Stimulated activated CD4-positive, alpha-beta T cell treated with anti-CD3 and anti-CD28 coated beads, Interleukin-1b, Interleukin-23, amount 100 ng/mL, for 1 hour (primary cell): Measurements from ENCODE around the gene MYMX.
"Not testable (repeated sequence)": the region's sequence is repeated elsewhere in the genome, so short reads cannot be mapped to it uniquely, and the experiment has no call there.

Experiments used
- DNase-seq, 2 donors: peaks; one replicate each; pipeline ENCODE4 v3.0.0-alpha.2; 2020; ENCODE audit warnings: low read depth in 2 of 2

MYMX gene

DNA sequence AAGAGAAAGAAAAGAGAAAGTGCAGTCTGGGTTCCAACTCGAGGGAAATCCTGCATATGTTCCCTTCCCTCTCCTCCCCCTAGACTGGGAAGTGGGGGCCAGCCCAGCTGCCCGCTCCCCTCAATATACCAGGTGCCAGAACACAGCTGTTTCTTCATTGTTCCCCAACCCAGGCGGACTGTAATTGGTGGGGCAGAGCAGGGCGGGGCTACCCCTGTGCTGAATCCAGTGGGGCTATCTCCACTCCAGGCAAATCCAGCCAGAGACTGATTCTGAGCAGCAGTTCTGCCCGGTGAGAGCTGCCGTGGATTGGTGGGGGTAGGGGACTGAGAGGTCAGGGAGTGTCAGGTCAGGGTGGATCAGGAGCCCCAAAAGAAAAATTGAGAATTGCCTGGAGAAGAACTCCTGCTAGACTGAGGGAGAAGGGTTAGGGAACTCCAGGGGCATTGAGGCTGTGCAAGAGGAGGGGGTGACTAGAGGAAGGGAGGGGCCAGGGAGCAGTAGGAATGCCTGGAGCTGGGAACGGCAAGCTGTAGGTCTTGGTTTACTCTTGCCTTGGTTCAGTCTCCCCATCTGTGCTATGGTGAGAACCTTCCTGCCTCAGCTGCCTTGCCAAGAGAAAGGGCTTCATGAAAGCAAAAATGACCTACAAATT, at the start of gene MYMX:
Gene MYMX (plus strand): TSS at position 250 of the 655 bp plus-strand sequence. CDS start 546 bp downstream, outside the sequence.
- no peak for DNase-seq

DNA sequence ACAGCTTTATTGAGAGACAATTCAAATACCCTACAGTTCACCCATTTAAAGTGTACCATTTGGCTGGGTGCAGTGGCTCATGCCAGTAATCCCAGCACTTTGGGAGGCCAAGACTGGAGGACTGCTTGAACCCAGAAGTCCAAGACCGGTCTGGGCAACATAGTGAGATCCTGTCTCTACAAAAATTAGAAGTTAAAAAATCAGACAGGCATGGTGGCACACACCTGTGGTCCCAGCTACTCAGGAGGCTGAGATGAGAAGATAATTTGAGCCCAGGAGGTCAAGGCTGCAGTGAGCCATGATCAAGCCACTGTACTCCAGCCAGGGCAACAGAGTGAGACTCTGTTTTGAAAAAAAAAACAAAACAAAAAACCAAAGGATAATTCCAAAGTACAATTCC, 49.2 kb upstream of the MYMX start:
- DNase-seq: no peak

DNA sequence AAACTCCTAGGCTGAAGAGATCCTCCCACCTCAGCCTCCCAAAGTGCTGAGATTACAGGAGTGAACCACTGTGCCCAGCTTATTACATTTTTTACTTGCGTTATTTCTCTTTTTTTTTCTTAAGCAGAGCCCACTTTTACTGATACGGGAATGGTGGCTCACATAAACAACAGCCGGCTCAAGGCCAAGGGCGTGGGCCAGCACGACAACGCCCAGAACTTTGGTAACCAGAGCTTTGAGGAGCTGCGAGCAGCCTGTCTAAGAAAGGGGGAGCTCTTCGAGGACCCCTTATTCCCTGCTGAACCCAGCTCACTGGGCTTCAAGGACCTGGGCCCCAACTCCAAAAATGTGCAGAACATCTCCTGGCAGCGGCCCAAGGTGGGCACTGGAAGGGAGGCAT, 47.6 kb upstream of the MYMX start:
- no peak for DNase-seq

DNA sequence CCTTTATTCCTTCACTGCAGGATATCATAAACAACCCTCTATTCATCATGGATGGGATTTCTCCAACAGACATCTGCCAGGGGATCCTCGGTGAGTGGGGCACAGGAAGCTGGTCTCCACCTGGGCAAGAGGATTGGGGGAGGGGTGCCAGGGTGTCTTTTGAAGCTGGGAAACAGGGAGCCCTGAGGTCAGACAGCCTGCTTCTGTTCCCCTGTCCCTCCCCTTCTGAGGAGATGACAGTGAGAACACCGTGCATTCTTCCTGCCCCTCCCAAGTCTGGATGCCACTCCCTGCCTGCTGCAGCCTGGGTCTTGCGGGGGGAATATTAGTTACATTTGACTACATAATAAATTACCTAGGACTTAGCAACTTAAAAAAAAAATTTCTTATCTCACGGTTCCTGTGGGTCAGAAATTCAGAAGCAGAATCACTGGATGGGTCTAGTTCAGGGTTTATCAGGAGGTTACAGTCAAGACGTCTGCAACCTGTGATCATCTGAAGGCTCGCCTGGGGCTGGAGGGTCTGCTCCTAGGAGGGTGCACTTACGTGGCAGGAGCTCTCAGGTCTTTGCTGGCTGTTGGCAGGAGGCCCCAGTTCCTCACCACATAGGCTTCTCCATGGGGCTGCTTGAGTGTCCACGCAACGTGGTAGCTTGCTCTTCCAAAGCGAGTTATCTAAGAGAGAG, 46.7 kb upstream of the MYMX start:
- no peak for DNase-seq

DNA sequence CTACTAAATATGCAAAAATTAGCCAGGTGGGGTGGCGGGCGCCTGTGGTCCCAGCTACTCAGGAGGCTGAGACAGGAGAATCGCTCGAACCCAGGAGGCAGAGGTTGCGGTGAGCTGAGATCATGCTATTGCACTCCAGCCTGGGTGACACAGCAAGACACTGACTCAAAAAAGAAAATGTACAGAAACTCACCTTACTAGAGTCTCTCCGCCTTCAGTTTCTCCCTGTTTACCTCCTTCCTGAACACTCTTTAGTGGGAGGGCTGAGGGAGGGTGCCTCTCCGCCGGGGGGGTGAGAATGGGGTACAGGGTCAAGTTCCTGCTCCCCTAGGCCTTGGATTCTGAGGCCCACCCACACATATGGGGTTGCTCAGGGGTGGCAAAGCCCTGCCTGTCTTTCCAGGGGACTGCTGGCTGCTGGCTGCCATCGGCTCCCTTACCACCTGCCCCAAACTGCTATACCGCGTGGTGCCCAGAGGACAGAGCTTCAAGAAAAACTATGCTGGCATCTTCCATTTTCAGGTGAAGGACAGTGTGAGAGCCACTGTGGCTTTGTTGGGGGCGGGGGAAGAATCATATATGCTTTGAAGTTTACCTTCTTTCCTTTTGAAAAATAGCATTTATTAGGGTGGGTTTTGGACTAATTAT, 44.7 kb upstream of the MYMX start:
- no peak for DNase-seq

DNA sequence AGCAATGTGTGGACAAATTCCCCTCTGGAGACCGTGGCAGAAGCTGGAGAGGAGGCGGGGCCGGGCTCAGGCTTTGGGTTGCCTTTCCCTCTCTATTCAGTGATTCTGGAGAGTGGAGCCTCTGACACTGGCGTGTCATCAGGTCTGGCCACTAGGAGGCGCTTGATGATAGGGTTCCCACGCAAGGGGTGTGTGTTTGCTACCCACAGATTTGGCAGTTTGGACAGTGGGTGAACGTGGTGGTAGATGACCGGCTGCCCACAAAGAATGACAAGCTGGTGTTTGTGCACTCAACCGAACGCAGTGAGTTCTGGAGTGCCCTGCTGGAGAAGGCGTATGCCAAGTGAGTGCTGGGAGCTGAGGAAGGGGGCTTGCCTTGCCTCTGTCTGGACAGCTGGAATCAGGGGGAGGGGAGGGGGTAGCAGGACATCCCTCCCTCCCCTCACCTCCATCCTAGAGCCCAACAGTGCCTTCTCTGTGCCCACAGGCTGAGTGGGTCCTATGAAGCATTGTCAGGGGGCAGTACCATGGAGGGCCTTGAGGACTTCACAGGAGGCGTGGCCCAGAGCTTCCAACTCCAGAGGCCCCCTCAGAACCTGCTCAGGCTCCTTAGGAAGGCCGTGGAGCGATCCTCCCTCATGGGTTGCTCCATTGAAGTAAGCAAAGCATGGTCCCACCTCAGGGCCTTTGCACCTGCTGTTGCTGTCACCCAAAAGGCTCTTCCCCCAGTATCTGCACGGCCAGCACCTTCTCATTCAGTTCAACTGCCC, 43.8 kb upstream of the MYMX start:
- DNase-seq: peak; percentile 46 to 65

DNA sequence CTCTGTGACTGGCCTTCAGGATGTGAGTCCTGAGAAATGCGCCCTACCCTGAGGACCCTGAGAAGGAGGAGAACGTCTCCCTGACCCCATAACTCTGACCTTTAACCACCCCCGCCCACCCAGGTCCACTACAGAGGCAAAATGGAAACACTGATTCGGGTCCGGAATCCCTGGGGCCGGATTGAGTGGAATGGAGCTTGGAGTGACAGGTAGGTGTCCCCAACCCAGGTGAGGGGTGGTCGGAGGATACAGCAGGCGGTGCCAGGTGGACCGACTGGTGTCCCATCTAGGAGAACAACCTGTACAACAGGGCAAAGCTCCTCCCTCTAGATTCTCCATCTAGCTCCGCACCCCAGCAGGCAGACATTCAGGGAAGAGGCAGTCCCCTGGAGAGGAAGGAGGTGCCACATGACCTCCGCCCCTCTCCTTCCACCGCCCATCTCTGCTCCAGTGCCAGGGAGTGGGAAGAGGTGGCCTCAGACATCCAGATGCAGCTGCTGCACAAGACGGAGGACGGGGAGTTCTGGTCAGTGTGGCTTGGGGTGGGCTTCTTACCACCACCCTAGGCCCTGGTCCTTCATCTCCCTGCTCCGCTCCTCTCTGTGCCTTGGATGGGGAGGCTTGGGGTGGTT, 40.5 kb upstream of the MYMX start:
- no peak for DNase-seq

DNA sequence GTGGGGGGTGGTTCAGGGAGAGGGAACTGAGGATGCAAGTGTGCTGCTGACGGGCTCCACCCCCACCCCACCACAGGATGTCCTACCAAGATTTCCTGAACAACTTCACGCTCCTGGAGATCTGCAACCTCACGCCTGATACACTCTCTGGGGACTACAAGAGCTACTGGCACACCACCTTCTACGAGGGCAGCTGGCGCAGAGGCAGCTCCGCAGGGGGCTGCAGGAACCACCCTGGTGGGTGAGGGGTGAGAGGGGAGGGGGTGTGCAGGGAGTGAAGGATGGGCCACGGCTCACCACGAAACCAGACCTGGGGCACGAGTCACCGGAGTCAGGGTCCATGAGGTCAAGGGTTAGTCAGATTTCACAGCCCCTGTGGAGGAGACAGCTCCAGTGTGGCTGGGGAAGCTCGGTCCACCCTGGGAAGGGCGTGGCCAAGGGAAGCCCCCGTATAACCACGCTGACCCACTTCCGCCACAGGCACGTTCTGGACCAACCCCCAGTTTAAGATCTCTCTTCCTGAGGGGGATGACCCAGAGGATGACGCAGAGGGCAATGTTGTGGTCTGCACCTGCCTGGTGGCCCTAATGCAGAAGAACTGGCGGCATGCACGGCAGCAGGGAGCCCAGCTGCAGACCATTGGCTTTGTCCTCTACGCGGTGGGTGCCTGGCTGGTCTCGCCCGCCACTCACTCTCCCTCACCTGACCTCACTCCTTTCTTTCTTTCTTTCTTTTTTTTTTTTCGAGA, 39.8 kb upstream of the MYMX start:
- DNase-seq: no peak

DNA sequence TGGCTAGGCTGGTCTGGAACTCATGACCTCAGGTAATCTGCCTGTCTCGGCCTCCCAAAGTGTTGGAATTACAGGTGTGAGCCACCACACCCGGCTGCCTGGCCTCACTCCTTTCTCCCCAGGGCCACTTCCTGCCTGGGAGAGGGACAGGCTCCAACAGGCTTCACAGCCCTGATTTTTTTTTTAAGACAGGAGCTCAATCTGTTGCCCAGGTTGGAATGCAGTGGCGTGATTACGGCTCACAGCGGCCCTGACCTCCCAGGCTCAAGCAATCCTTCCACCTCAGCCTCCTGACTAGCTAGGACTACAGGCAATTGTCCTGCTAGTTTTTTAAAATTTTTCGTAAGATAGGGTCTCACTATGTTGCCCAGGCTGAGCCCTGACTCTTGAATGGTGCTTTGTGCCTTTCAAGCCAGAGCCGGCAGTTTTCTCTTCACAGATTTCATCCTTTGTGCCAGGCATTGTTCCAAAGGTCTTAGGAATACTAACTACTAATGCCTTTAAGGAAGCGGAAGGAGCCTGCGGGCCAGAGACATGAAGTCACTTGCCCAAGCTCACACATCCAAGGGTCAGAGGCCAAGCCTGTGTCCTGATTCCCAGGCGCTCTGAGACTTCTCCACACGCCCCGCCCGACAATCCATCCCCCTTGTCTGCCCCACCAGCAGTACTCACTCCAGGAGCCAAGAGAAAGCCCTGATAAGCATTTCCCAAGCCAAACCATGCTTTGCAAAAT, 38.9 kb upstream of the MYMX start:
- DNase-seq: no peak

DNA sequence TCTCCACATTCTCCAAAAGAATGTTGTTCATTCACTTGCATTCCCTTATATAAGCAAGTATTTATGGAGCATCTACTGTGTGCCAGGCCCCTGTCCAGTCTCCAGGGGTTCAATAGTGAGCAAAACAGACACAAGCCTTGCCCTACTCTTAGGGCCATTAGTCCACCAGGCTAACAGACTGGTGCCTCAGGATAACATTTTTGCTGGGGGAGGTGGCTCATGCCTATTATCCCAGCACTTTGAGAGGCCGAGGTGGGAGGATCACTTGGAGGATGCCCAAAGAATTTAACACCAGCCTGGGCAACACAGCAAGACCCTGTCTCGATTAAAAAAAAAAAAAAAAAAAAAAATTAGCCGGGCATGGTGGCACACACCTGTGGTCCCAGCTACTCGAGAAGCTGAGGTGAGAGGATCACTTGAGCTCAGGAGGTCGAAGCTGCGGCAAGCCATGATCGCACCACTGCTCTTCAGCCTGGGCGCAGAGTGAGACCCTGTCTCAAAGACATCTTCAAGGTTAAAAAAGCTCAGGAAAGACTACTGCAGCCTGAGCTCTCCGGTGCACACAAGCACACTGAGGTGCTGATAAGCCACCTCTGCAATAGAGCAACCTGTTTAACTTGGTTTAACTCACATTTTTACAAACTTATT, 38.2 kb upstream of the MYMX start:
- DNase-seq: no peak

DNA sequence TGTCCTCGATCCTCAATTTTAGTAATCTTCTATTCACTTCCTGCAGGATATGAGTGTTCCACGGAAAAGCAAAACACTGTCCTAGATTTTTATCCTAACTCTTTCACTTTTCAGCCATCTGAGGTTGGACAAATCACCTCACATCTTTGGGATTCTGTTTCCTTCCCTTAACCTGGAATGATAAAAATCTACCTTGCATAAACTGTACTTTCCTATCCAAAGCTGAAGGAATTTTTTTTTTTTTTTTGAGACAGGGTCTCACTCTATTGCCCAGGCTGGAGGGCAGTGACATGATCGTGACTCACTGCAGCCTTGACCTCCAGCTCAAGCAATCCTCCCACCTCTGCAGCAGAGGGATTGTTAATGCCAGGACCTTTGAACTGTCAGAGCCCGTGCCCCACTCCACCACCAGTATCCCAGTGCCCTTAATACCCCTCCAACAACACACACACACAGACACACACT, 37.6 kb upstream of the MYMX start:
- no peak for DNase-seq

DNA sequence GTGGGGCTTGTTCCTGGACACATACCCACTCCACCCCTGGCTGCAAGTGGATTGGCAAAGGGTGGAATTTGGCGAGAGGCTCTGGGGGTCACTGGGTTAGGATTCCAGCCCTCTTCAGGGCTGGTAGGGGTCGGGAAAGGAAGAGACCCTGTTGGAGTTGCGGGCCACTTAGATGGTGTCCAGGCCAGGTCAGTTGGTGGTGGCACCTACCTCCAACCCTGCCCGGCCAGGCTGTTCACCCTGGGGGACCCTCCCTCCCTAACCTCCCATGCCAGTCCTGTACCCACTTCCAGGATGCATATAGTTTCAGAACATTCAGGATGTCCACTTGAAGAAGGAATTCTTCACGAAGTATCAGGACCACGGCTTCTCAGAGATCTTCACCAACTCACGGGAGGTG, 37.1 kb upstream of the MYMX start:
- no peak for DNase-seq

DNA sequence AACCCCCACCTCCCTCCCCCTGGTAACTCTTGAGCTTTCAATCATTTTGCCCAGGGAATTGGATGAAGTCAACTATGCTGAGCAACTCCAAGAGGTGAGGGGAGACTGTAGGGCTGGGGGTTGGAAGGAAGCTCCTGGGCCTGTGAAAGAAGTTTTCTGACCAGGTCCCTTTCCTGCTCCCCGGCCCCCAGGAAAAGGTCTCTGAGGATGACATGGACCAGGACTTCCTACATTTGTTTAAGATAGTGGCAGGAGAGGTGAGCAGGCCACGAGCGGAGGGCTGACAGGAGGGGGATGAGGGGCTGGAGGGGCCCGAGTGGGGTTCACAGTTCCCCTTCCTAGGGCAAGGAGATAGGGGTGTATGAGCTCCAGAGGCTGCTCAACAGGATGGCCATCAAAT, 36.3 kb upstream of the MYMX start:
- DNase-seq: no peak

DNA sequence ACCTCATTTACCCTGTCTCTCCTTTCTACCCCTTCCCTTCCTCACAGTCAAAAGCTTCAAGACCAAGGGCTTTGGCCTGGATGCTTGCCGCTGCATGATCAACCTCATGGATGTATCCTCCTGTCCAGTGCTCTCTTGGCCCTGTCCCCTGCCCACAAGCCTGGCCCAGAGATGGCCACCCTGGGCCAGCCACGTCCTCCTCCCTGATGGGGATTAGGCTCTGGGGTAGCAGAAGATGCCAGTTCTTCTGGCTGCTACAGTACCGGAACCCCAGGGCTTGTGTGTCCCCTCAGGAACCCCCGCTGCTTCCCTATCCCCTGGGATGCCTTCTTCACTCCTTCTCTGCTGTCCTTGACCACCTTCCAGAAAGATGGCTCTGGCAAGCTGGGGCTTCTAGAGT, 35.8 kb upstream of the MYMX start:
- no peak for DNase-seq

DNA sequence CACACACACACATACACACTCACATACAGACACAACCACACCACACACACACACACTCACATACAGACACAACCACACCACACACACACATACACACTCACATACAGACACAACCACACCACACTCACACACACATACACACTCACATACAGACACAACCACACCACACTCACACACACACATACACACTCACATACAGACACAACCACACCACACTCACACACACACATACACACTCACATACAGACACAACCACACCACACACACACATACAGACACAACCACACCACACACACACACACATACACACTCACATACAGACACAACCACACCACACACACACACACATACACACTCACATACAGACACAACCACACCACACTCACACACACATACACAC, 34.9 kb upstream of the MYMX start:
- DNase-seq: not testable (repeated sequence)

DNA sequence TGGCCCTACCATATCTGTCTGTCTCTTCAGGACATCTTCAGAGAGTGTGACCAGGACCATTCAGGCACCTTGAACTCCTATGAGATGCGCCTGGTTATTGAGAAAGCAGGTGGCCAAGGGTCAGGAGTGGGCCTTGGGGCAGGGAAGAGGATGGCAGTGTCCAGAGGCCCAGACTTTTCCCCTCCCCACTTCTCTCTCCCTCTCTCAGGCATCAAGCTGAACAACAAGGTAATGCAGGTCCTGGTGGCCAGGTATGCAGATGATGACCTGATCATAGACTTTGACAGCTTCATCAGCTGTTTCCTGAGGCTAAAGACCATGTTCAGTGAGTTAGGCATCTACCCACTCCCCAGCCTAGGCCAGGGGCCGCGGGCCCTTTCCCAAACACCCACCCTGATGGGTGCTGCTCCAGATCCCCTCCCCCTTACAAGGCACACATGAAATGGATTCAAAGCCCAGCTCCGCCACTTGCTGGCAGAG, 33.8 kb upstream of the MYMX start:
- no peak for DNase-seq

DNA sequence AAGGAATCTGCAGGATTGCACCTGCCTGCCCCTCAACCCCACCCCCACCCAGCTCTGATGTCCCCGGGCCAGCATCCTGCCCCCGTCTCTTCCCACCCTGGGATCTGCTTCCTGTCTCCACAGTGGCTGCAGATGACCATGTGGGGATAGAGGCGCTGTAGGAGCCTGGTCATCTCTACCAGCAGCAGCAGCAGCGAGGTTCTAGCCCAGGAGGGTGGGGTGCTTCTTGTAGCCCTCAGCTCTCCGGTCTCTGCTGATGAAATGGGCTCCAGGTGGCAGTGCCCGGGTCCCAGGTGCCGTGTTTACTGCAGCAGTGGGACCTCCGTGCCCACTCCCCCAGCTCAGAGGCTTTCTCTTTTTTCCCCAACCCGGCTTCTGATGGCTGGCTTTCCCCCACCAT, 32.9 kb upstream of the MYMX start:
- no peak for DNase-seq

DNA sequence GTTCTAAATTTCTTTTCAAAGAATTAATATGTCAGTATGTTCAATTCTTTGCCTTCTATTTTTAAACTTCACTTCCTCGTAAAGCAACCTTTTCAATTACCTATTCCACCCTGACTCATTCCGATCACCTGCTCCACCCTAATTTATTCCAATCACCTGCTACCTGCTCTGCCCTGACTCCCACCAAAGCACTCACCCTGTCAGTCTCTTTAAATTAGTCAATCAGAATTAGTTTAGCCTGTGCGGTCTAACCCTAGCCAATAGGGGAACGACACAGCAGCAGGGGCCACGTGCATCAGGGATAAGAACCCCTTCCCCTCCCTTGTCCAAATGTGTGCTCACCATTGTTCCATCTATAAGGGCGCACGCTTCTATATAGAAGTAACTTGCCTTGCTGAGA, 31.4 kb upstream of the MYMX start:
- not testable (repeated sequence) for DNase-seq

DNA sequence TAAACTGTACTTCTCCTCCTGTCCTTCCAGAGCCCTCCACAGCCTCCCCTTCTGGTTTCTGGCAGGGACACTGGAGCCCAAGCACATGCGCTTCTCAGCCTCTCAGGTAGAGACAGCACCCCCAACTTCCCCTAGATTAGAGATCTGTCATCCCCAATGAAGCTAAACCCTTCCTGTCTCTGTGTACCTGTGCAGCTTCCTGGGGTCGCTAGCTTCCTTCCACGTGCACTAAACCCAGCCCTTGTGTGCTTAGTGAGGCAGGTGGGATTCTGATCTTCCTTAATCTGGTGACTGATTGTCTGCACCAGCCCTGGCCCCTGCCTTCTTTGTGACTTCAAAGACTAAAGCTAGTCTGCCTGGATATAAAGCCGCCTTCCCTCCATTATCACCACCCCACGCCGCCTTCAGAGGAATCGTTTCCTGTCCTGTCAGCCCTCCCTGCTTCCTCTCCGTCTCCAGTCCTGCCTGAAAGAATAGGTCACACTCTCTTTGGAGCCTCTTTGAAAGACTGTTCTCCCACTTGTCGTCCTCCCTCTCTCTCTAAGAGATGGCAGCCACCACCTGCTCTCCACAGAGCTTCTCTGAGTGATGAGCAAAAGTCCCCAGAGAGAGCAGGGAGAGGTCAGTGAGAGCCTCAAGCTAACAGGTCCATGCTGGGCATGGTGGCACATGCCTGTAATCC, 30.6 kb upstream of the MYMX start:
- no peak for DNase-seq
